GM13977 (cell line): ENCODE data around the gene PRSS56.

ENCODE experiments used
- DNase-seq: peaks from one replicate; pipeline ENCODE4 v3.0.0; 2012; ENCODE audit warnings: low spot score
- in situ Hi-C: fragments of 300-500 bp; cut with MboI; formaldehyde crosslinking; loops from one replicate; pipeline ENCODE4 v1.12.0; 2022; ENCODE audit warnings: low sequenced_read_pairs, low pct_unique_long_range_greater_than_20kb, mixed read lengths, inconsistent platforms; ENCODE audit not compliant: unreplicated experiment
- TF ChIP-seq, protein P1 (sequence below): IDR thresholded peaks from 2 replicates; pipeline ENCODE4 v1.5.1; 2012; ENCODE audit warnings: mild to moderate bottlenecking, control low read depth; ENCODE audit not compliant: insufficient read depth; ENCODE audit errors: extremely low read depth, missing control alignments

Gene PRSS56

DNA sequence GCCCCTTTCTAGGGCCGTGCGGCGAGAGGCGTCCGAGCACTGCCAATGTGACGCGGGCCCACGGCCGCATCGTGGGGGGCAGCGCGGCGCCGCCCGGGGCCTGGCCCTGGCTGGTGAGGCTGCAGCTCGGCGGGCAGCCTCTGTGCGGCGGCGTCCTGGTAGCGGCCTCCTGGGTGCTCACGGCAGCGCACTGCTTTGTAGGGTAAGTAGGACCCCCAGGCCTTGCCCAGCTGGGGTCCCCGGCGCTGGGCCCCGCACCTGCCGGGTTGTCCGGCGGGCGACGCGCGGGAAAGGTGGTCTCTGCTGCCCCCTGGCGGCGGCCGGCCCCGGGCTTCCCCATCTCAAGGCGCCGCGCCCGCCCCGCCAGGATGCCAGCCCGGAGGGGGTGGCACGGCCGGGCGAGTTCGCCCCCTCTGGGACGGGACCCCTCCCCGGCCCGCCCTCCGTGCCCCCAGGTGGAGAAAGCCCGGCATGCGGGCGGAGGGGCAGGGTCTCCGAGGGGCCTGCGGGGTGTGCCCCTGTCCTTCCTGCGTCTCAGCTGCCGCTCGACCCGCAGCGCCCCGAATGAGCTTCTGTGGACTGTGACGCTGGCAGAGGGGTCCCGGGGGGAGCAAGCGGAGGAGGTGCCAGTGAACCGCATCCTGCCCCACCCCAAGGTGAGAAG, 1.9 kb downstream of the PRSS56 start:
- TF ChIP-seq, protein P1, sequence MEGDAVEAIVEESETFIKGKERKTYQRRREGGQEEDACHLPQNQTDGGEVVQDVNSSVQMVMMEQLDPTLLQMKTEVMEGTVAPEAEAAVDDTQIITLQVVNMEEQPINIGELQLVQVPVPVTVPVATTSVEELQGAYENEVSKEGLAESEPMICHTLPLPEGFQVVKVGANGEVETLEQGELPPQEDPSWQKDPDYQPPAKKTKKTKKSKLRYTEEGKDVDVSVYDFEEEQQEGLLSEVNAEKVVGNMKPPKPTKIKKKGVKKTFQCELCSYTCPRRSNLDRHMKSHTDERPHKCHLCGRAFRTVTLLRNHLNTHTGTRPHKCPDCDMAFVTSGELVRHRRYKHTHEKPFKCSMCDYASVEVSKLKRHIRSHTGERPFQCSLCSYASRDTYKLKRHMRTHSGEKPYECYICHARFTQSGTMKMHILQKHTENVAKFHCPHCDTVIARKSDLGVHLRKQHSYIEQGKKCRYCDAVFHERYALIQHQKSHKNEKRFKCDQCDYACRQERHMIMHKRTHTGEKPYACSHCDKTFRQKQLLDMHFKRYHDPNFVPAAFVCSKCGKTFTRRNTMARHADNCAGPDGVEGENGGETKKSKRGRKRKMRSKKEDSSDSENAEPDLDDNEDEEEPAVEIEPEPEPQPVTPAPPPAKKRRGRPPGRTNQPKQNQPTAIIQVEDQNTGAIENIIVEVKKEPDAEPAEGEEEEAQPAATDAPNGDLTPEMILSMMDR: peak; percentile 82
- peak; percentile 94 for DNase-seq
- in situ Hi-C loops: no loop called here

DNA sequence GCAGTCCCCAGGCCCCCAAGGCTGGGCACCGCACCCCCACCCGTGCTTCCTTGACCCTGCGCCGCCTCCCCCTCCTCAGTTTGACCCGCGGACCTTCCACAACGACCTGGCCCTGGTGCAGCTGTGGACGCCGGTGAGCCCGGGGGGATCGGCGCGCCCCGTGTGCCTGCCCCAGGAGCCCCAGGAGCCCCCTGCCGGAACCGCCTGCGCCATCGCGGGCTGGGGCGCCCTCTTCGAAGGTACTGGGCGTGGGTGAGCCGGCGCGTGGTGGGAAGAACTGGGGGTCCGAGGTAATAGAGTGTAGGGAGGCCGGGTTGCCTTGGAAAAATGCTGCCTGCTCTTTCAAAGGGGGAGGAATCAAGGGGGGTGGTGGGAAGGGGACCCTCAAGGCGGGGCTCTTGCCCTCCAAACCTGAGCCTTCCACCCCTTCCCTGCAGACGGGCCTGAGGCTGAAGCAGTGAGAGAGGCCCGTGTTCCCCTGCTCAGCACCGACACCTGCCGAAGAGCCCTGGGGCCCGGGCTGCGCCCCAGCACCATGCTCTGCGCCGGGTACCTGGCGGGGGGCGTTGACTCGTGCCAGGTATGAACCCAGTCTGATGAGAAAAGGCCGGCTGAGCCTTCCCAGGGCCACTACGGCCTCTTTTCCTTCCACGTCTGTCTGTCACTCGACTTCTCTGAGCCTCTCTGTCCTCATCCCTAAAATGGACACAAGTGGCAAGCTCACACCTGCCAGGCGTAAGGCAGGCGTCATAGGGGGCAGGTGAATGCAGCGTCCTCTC, 2.6 kb downstream of the PRSS56 start:
- DNase-seq: peak; percentile 53
- TF ChIP-seq, protein P1: no peak
- in situ Hi-C loops: no loop called here

DNA sequence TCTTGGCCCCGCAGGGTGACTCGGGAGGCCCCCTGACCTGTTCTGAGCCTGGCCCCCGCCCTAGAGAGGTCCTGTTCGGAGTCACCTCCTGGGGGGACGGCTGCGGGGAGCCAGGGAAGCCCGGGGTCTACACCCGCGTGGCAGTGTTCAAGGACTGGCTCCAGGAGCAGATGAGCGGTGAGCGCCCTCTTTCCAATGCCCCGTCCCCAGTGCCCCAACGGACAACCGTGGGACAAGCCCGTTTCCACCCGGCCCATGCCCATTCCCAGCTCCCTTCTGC, 3.2 kb downstream of the PRSS56 start:
- no peak for DNase-seq
- TF ChIP-seq, protein P1: no peak
- in situ Hi-C loops: no loop called here

DNA sequence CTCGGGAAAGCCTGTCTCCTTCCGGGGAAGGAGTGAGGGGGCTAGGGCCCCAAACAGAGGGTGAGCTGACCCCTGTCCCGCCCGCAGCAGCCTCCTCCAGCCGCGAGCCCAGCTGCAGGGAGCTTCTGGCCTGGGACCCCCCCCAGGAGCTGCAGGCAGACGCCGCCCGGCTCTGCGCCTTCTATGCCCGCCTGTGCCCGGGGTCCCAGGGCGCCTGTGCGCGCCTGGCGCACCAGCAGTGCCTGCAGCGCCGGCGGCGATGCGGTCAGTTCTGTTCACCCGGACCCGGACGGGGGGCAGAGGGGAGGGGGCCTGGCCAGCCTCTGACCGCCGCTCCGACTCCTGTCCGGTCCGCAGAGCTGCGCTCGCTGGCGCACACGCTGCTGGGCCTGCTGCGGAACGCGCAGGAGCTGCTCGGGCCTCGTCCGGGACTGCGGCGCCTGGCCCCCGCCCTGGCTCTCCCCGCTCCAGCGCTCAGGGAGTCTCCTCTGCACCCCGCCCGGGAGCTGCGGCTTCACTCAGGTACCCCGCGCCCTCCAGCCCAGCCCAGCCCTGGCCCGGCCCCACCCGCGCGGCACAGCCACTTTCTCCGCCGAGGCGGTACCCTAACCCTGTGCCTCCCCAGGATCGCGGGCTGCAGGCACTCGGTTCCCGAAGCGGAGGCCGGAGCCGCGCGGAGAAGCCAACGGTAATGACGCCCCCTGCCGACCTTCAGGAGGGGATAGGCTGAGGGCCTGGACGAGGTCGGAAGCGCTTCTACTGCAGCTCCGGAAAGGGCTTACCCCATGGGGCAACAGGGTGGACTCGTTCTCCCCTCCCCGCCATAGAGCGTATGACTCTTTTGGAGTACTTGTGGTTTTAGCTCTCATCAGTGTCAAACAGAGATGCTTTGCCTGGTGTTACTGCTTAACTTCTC, 3.8 kb downstream of the PRSS56 start:
- TF ChIP-seq, protein P1: peak; percentile 15
- peak; percentile 67 for DNase-seq
- in situ Hi-C loops: no loop called here

DNA sequence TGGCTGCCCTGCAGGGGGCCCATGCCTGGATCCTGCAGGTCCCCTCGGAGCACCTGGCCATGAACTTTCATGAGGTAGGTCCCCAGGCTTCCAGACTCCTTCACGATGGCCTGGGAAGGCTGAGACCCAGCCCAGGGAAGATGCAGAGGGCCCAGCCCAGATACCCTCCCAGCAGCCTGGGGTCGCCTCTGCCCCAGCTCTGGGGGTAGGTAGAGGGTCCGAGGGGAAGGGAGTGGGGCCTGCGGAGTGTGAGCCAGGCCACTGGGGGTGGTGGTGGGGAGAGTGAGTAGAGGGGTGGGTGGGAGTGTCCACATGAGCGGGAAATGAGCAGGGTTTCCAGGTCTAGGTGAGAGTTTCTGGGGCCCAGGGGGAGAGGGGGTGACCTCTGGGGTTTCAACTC, 4.6 kb downstream of the PRSS56 start:
- no peak for DNase-seq
- in situ Hi-C loops: no loop called here
- TF ChIP-seq, protein P1: no peak

DNA sequence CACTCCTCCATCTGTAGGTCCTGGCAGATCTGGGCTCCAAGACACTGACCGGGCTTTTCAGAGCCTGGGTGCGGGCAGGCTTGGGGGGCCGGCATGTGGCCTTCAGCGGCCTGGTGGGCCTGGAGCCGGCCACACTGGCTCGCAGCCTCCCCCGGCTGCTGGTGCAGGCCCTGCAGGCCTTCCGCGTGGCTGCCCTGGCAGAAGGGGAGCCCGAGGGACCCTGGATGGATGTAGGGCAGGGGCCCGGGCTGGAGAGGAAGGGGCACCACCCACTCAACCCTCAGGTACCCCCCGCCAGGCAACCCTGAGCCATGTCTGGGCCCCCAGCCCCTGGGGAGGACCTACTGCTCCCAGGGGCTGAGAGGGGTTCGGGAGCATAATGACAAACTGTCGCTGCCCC, 5.0 kb downstream of the PRSS56 start:
- no peak for DNase-seq
- in situ Hi-C loops: no loop called here
- TF ChIP-seq, protein P1: no peak
